HL-60 (cell line): Measurements from ENCODE around the gene FAM98B.

Experiments
- CTCF ChIP-seq: IDR thresholded peaks from one replicate; pipeline ENCODE4 v1.5.1; 2011; ENCODE audit warnings: low read length, control low read depth, inconsistent platforms; ENCODE audit not compliant: insufficient read depth
- GABPA ChIP-seq: IDR thresholded peaks from 2 replicates; pipeline ENCODE4 v1.6.1; 2012; ENCODE audit warnings: low read depth

- TF ChIP-seq CTCF (no peak), GABPA (no peak)
Measured at GRCh38 chr15:38514601-38515000, 60.7 kb downstream of the FAM98B start.
